Kasumi-1 (cell line): ENCODE data around the gene GLIS1.

Experiments used
- DNase-seq, 2 experiments: peaks; one replicate each; lab custom pipeline; 2025; lab: John Stamatoyannopoulos, UW

GLIS1 gene

GRCh38 chr1:53486395-53487026 lies 252.5 kb downstream of the GLIS1 start:
- no peak for DNase-seq

GRCh38 chr1:53485478-53486394 lies 253.2 kb downstream of the GLIS1 start:
- peak; percentile 83 to 89 for DNase-seq

- DNase-seq: no peak
Measured at GRCh38 chr1:53484705-53485477, 254.1 kb downstream of the GLIS1 start.

GRCh38 chr1:53483656-53484055 lies 255.3 kb downstream of the GLIS1 start:
- DNase-seq: no peak

- DNase-seq: no peak
Measured at GRCh38 chr1:53483170-53483569, 255.8 kb downstream of the GLIS1 start.

- DNase-seq: no peak
Measured at GRCh38 chr1:53482441-53483153, 256.4 kb downstream of the GLIS1 start.

GRCh38 chr1:53481456-53481855 lies 257.5 kb downstream of the GLIS1 start:
- no peak for DNase-seq

- DNase-seq: no peak
Measured at GRCh38 chr1:53480678-53481077, 258.3 kb downstream of the GLIS1 start.

GRCh38 chr1:53478502-53478818 lies 260.5 kb downstream of the GLIS1 start:
- no peak for DNase-seq

- DNase-seq: no peak
Measured at GRCh38 chr1:53477651-53478501, 261.1 kb downstream of the GLIS1 start.

GRCh38 chr1:53476579-53476978 lies 262.4 kb downstream of the GLIS1 start:
- DNase-seq: no peak

- no peak for DNase-seq
Measured at GRCh38 chr1:53475664-53476063, 263.3 kb downstream of the GLIS1 start.

GRCh38 chr1:53473463-53473862 lies 265.5 kb downstream of the GLIS1 start:
- peak; percentile 8 to 22 for DNase-seq

GRCh38 chr1:53471000-53471399 lies 268.0 kb downstream of the GLIS1 start:
- no peak for DNase-seq

- DNase-seq: no peak
Measured at GRCh38 chr1:53470584-53470983, 268.4 kb downstream of the GLIS1 start.

- DNase-seq: no peak
Measured at GRCh38 chr1:53470155-53470554, 268.8 kb downstream of the GLIS1 start.

- no peak for DNase-seq
Measured at GRCh38 chr1:53469373-53469772, 269.6 kb downstream of the GLIS1 start.

GRCh38 chr1:53468374-53468773 lies 270.6 kb downstream of the GLIS1 start:
- DNase-seq: no peak

- DNase-seq: peak; percentile 56 to 68
Measured at GRCh38 chr1:53467391-53467790, 271.6 kb downstream of the GLIS1 start.

GRCh38 chr1:53465023-53465957 lies 273.7 kb downstream of the GLIS1 start:
- no peak for DNase-seq
